ENCODE measurements around the gene ALDH6A1.

The ALDH6A1 gene

DNA sequence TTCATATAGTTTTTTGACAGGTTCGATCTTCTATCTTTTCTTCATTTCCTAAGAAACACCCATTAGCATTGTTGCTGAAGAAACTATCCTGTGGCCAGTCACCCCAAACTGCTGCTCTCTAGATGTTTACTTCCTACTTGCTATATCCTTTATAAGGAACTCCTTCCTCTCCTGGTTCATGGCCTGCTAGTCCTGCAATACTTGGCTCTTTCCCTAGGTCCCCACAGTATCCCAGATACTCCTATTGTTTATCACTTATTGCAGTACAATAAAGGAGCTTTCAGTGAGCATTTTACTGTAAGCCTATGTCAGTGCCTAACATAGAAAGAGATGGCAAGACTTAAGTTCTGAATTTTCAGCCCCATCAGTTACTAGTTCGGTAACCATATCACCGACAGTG is 2.8 kb downstream of the ALDH6A1 start:
- no peak for DNase-seq (ENCODE audit: low spot score)
- ChIA-PET POLR2A (ENCODE audit: low non-redundant PET) (no interaction called here), CTCF (no interaction called here)
- TF ChIP-seq, protein P1, sequence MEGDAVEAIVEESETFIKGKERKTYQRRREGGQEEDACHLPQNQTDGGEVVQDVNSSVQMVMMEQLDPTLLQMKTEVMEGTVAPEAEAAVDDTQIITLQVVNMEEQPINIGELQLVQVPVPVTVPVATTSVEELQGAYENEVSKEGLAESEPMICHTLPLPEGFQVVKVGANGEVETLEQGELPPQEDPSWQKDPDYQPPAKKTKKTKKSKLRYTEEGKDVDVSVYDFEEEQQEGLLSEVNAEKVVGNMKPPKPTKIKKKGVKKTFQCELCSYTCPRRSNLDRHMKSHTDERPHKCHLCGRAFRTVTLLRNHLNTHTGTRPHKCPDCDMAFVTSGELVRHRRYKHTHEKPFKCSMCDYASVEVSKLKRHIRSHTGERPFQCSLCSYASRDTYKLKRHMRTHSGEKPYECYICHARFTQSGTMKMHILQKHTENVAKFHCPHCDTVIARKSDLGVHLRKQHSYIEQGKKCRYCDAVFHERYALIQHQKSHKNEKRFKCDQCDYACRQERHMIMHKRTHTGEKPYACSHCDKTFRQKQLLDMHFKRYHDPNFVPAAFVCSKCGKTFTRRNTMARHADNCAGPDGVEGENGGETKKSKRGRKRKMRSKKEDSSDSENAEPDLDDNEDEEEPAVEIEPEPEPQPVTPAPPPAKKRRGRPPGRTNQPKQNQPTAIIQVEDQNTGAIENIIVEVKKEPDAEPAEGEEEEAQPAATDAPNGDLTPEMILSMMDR (conservative IDR thresholded peaks at IDR 0.05; ENCODE audit: low read depth), result no peak
- H3K27ac ChIP-seq, result no peak overlapping the region

DNA sequence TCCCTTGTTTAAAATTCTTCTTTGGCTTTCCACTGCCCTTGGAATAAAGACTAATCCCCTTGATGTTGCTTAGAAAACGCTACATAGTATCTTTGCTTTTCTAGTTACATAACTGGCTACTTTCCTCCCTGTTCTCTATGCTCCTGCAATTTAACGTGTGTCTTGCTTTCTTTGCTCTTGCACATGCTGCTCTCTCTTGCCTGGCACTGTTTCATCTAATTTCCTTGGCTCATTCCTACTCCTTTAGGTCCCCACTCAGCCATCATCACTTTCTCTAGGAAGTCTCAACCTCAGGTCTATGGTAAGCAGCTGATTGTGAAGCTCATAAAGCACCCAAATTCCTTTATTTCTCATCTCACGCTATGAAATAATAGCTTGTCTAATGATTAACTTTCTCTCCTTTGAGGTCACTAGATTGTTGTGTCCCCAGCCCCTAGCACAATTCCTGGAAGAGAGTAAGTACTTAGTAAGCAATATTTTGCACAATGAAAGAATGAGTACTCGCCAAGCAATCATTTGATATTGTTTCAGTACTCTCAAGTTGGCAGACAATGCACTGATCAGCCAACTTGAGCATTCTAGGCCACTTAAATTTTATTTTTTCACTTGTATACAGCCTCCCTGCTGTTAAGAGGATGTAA is 3.3 kb downstream of the ALDH6A1 start:
- TF ChIP-seq, protein P1 (conservative IDR thresholded peaks at IDR 0.05; ENCODE audit: low read depth), result no peak
- H3K27ac ChIP-seq, result no peak overlapping the region
- DNase-seq (ENCODE audit: low spot score), result no peak
- ChIA-PET CTCF (no interaction called here), POLR2A (ENCODE audit: low non-redundant PET) (no interaction called here)

DNA sequence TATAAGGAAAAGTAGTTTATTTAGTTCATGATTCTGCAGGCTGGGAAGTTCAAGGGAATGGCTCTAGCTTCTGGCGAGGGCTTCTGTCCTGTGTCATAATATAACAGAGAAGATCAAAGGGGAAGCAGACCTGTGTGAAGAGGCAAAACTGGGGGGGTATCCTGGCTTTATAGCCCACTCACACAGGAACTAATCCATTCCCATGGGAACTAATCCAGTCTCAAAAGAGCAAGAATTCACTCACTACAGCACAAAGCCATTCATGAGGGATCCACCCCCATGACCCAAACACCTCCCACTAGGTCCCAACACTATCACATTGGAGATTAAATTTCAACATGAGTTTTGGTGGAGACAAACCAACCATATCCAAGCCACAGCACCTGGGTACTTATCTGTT is 6.9 kb downstream of the ALDH6A1 start:
- TF ChIP-seq, protein P1 (conservative IDR thresholded peaks at IDR 0.05; ENCODE audit: low read depth), result no peak
- POLR2A ChIA-PET (ENCODE audit: low non-redundant PET), result no interaction called here
- CTCF ChIA-PET, result no interaction called here

DNA sequence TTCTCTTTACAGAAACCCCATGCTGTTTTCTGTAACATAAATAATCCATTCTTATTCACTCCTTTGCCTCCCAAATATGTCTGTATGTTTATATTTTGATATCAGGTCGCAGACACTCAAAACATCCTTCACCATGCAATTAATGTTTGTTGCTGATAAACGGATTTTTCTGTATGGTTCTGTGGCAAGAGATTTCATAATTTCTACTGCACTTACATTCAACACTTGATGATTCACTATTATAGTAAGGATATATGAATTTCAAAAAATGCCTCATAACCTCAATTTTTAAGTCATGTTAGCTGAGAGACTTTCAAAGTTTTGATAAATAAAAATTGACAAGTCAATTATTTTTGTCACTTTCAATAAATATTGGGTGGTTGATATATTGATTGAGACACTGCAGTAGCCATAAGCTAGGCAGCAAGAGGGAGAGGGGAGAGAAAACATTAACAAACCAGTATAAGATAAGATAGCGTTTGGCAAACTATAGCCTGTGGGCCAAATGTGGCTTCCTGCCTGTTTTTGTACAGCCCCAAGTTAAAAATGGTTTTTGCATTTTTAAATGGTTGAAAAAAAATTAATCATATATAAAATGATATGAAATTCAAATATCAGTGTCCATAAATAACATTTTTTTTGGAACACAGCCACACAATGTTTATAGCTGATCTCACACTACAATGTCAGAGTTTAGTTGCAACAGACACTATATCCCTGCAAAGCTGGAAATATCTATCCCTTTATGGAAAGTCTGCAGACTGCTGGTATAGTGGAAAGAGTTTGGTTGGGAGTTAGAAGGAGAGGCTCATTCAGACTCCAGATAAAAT is 18.3 kb downstream of the ALDH6A1 start:
- ChIA-PET POLR2A (ENCODE audit: low non-redundant PET) (no interaction called here), CTCF (interaction anchor here (0.6 kb wide), 2 partner anchors 14 to 85 kb away, joined by 4 to 6 read pairs; no protein-coding TSS in a partner anchor)
- H3K27ac ChIP-seq, result no peak overlapping the region
- TF ChIP-seq, protein P1 (conservative IDR thresholded peaks at IDR 0.05; ENCODE audit: low read depth), result no peak
- DNase-seq (ENCODE audit: low spot score), result no peak

More for the DNA sequence above, 6.9 kb downstream of the ALDH6A1 start:
- DNase-seq (ENCODE audit: low spot score), result no peak
- H3K27ac ChIP-seq, result no peak overlapping the region

DNA sequence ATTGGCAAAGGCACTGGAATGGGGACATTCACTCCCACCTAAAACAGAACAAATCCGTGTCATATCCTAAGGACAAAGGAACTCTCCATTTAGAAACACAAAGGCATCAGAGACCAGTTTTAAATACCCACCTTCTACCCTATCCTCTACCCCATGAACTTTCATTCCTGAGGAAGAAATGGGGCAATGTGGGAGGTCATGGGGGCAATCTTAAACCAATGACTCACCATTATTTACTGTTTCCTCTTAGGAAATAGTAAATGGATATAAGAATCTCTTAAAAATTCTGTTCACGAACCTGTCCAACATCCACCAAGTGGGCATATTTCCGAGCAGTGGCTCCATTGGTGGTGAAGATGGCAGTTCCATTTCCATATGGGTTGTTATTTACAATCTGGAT is 19.4 kb downstream of the ALDH6A1 start:
- H3K27ac ChIP-seq, result no peak overlapping the region
- no peak for DNase-seq (ENCODE audit: low spot score)
- TF ChIP-seq, protein P1 (conservative IDR thresholded peaks at IDR 0.05; ENCODE audit: low read depth), result no peak
- ChIA-PET POLR2A (ENCODE audit: low non-redundant PET) (no interaction called here), CTCF (no interaction called here)

DNA sequence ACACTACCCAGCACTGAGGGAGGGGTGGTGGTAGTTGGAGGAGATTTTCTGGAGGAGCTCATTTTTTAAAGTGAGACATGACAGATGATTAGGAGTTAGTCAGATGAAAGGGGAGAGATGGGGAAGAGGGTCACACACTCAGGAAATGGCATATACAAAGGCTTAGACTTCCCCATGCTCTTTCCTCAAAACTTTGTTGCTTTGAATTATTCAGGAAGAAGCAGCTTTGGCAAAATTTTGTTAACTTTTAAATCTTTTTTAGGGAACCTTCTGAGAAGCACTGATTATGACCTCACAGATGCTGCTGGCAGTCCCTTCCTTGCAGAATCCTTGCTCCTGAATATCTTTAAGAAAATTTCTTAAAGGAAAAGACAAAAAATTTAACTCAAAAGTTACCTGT is 19.8 kb downstream of the ALDH6A1 start:
- no peak for DNase-seq (ENCODE audit: low spot score)
- H3K27ac ChIP-seq, result no peak overlapping the region
- POLR2A ChIA-PET (ENCODE audit: low non-redundant PET), result no interaction called here
- TF ChIP-seq, protein P1 (conservative IDR thresholded peaks at IDR 0.05; ENCODE audit: low read depth), result no peak
- CTCF ChIA-PET, result interaction anchor here (0.6 to 0.8 kb wide), 3 partner anchors 8 to 436 kb away, joined by 3 to 6 read pairs (median 4); no protein-coding TSS in a partner anchor

Data from RWPE1 (cell line).